Mesothelial cell of epicardium (in vitro differentiated cells): ENCODE data around the gene MOB1B. TPM values are rescaled to one million over a fixed set of nuclear protein-coding genes. Genes with fewer than 3 reads are reported as not detected.

Experiments
- DNase-seq, 2 experiments: peaks; one replicate each; pipeline ENCODE4 v3.0.0; 2021; ENCODE audit warnings: low spot score in 2 of 2; ENCODE audit not compliant: unreplicated experiment in 2 of 2
- H3K27ac Mint-ChIP-seq: 2 replicates; pipeline ENCODE4 v1.8.0; 2021; ENCODE audit warnings: mixed read lengths
- H3K27me3 Mint-ChIP-seq: 2 replicates; pipeline ENCODE4 v1.8.0; 2021; ENCODE audit warnings: low read depth, mixed read lengths
- H3K36me3 Mint-ChIP-seq: 2 replicates; pipeline ENCODE4 v1.8.0; 2021; ENCODE audit warnings: mixed read lengths
- H3K4me1 Mint-ChIP-seq: 2 replicates; pipeline ENCODE4 v1.8.0; 2021; ENCODE audit warnings: mixed read lengths
- H3K4me3 Mint-ChIP-seq: 2 replicates; pipeline ENCODE4 v1.8.0; 2021; ENCODE audit warnings: mild to moderate bottlenecking, moderate library complexity, mixed read lengths
- H3K9me3 Mint-ChIP-seq: 2 replicates; pipeline ENCODE4 v1.8.0; 2021; ENCODE audit warnings: mixed read lengths
- CTCF ChIP-seq: fragments of 200-600 bp; sonication (generic); IDR thresholded peaks from one replicate; pipeline ENCODE4 v1.5.0; 2021; ENCODE audit warnings: antibody characterized with exemption; ENCODE audit not compliant: unreplicated experiment
- total RNA-seq: library from RNA; stranded (reverse); gene quantifications from 3 replicates; pipeline ENCODE4 v1.2.1, GENCODE V29; 2021

The MOB1B gene
- 35.3 to 36.9 TPM (median 36.2 TPM) in 3 replicates for total RNA-seq

- no peaks in the 10 kb centered on the region for H3K27me3 Mint-ChIP-seq
- H3K27ac Mint-ChIP-seq: peak within 1 kb of the TSS; percentile 97
- peaks cover 15% of the 10 kb centered on the region for H3K4me1 Mint-ChIP-seq
- no peaks in the 10 kb centered on the region for H3K9me3 Mint-ChIP-seq
- peak within 1 kb of the TSS; percentile 96 for H3K4me3 Mint-ChIP-seq
- DNase-seq: peak; percentile 86 to 88
- peaks cover 18% of the 10 kb centered on the region for H3K36me3 Mint-ChIP-seq
- peak; percentile 37 for TF ChIP-seq CTCF
These were observed at the start of gene MOB1B for GRCh38 chr4:70901984-70902576. TSS of gene MOB1B (plus strand) at chr4:70902369. CDS start at chr4:70902537, 168 bp downstream.

GRCh38 chr4:70855464-70855863, 46.7 kb upstream of the MOB1B start:
- Mint-ChIP-seq H3K9me3 (peaks cover 8% of the 10 kb centered on the region), H3K27ac (no peak overlapping the region), H3K4me1 (peaks cover 14% of the 10 kb centered on the region), H3K4me3 (no peak overlapping the region), H3K27me3 (no peaks in the 10 kb centered on the region), H3K36me3 (peaks cover 14% of the 10 kb centered on the region)
- TF ChIP-seq CTCF: no peak
- no peak for DNase-seq

- H3K4me3 Mint-ChIP-seq: no peak overlapping the region
These were observed 43.7 kb upstream of the MOB1B start for GRCh38 chr4:70858454-70858853.

GRCh38 chr4:70859066-70859465, 43.1 kb upstream of the MOB1B start:
- DNase-seq: no peak
- H3K27me3 Mint-ChIP-seq: no peaks in the 10 kb centered on the region
- H3K4me1 Mint-ChIP-seq: peaks cover 14% of the 10 kb centered on the region
- H3K27ac Mint-ChIP-seq: no peak overlapping the region
- peaks cover 8% of the 10 kb centered on the region for H3K9me3 Mint-ChIP-seq
- no peak overlapping the region for H3K4me3 Mint-ChIP-seq
- TF ChIP-seq CTCF: no peak
- peaks cover 7% of the 10 kb centered on the region for H3K36me3 Mint-ChIP-seq

More at GRCh38 chr4:70858454-70858853, 43.7 kb upstream of the MOB1B start:
- no peak for TF ChIP-seq CTCF
- Mint-ChIP-seq H3K27ac (no peak overlapping the region), H3K4me1 (peaks cover 14% of the 10 kb centered on the region), H3K9me3 (peaks cover 8% of the 10 kb centered on the region), H3K27me3 (no peaks in the 10 kb centered on the region), H3K36me3 (peaks cover 10% of the 10 kb centered on the region)
- DNase-seq: no peak

GRCh38 chr4:70863099-70863790, 38.9 kb upstream of the MOB1B start:
- no peaks in the 10 kb centered on the region for H3K36me3 Mint-ChIP-seq
- H3K4me1 Mint-ChIP-seq: peaks cover 11% of the 10 kb centered on the region
- H3K27ac Mint-ChIP-seq: no peak overlapping the region
- DNase-seq: no peak
- no peak for TF ChIP-seq CTCF
- H3K9me3 Mint-ChIP-seq: no peaks in the 10 kb centered on the region
- no peaks in the 10 kb centered on the region for H3K27me3 Mint-ChIP-seq
- H3K4me3 Mint-ChIP-seq: no peak overlapping the region
